ENCODE measurements around the gene PTPRE.

- TF ChIP-seq, protein P1, sequence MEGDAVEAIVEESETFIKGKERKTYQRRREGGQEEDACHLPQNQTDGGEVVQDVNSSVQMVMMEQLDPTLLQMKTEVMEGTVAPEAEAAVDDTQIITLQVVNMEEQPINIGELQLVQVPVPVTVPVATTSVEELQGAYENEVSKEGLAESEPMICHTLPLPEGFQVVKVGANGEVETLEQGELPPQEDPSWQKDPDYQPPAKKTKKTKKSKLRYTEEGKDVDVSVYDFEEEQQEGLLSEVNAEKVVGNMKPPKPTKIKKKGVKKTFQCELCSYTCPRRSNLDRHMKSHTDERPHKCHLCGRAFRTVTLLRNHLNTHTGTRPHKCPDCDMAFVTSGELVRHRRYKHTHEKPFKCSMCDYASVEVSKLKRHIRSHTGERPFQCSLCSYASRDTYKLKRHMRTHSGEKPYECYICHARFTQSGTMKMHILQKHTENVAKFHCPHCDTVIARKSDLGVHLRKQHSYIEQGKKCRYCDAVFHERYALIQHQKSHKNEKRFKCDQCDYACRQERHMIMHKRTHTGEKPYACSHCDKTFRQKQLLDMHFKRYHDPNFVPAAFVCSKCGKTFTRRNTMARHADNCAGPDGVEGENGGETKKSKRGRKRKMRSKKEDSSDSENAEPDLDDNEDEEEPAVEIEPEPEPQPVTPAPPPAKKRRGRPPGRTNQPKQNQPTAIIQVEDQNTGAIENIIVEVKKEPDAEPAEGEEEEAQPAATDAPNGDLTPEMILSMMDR (IDR thresholded peaks at IDR 0.05), result no peak
- TF ChIP-seq YY1 (IDR thresholded peaks at IDR 0.05; ENCODE audit: low read depth), result no peak
- TF ChIP-seq PBX3 (IDR thresholded peaks at IDR 0.05), result no peak
- no peak for TF ChIP-seq EZH2phosphoT487 (IDR thresholded peaks at IDR 0.05; ENCODE audit: borderline replicate concordance, low read depth)
- no peak for TF ChIP-seq POLR2AphosphoS5 (IDR thresholded peaks at IDR 0.05; ENCODE audit: low read depth, low read length)
- TF ChIP-seq SIN3A (IDR thresholded peaks at IDR 0.05; ENCODE audit: borderline replicate concordance, low read depth, low read length), result no peak
Observed at GRCh38 chr10:128113026-128113425, 206.1 kb downstream of the PTPRE start.
